PC-3 (cell line): ENCODE measurements around the gene LAMB4. TPM values are rescaled to one million over a fixed set of nuclear protein-coding genes. Genes with fewer than 3 reads are reported as not detected.

Source experiments
- ATAC-seq: fragments of 200-7000 bp; cut with Tn5 transposase; 2 replicates; pipeline ENCODE4 v1.9.1; 2020; ENCODE audit warnings: mild to moderate bottlenecking, moderate library complexity
- BruUV-seq: library from RNA; stranded (reverse); fragments of 400-500 nt; replicated peaks from 2 replicates; lab custom pipeline; 2021; lab: Mats Ljungman, UMichigan
- CTCF ChIA-PET: fragments of 300-600 bp; sonication (Branson Sonifier 250); formaldehyde crosslinking; loops from one replicate; lab custom pipeline; 2022; ENCODE audit warnings: antibody characterized with exemption; lab: Charles Lee
- POLR2A ChIA-PET: fragments of 300-600 bp; sonication (Branson Sonifier 250); formaldehyde crosslinking; loops from one replicate; lab custom pipeline; 2022; ENCODE audit warnings: antibody characterized with exemption; ENCODE audit not compliant: unreplicated experiment; lab: Charles Lee
- DNase-seq: peaks from one replicate; pipeline ENCODE4 v3.0.0-alpha.2; 2015
- H2AFZ ChIP-seq: fragments of 300-600 bp; sonication (generic); 2 replicates; pipeline ENCODE4 v1.6.0; 2016; ENCODE audit warnings: antibody characterized with exemption, low read length
- H3F3A ChIP-seq: fragments of 300-600 bp; sonication (generic); one replicate; pipeline ENCODE4 v1.6.0; 2017; ENCODE audit warnings: antibody characterized with exemption, low read length, control low read depth, mild to moderate bottlenecking; ENCODE audit not compliant: unreplicated experiment
- H3K27ac ChIP-seq: fragments of 300-600 bp; sonication (generic); 2 replicates; pipeline ENCODE4 v1.5.1; 2016; ENCODE audit warnings: mild to moderate bottlenecking, low read length
- H3K27me3 ChIP-seq: fragments of 300-600 bp; sonication (generic); 2 replicates; pipeline ENCODE4 v1.6.1; 2016; ENCODE audit warnings: low read length, mixed read lengths
- H3K36me3 ChIP-seq: fragments of 300-600 bp; sonication (generic); 2 replicates; pipeline ENCODE4 v1.6.1; 2016; ENCODE audit warnings: low read depth, mixed run types, low read length, mixed read lengths
- H3K4me1 ChIP-seq: fragments of 300-600 bp; sonication (generic); 2 replicates; pipeline ENCODE4 v1.5.1; 2016; ENCODE audit warnings: low read length; ENCODE audit not compliant: insufficient read depth
- H3K4me2 ChIP-seq: fragments of 300-600 bp; sonication (generic); 2 replicates; pipeline ENCODE4 v1.6.0; 2016; ENCODE audit warnings: low read length
- H3K4me3 ChIP-seq: fragments of 300-600 bp; sonication (generic); 2 replicates; pipeline ENCODE4 v1.5.1; 2016; ENCODE audit warnings: mild to moderate bottlenecking, low read length, mixed read lengths
- H3K79me2 ChIP-seq: fragments of 300-600 bp; sonication (generic); 2 replicates; pipeline ENCODE4 v1.6.1; 2017; ENCODE audit warnings: low read length, mixed read lengths
- H3K9ac ChIP-seq: fragments of 300-600 bp; sonication (generic); 2 replicates; pipeline ENCODE4 v1.6.0; 2016; ENCODE audit warnings: mild to moderate bottlenecking, low read length
- H3K9me2 ChIP-seq: fragments of 300-600 bp; sonication (generic); replicated peaks from 2 replicates; pipeline ENCODE4 v1.6.1; 2016; ENCODE audit warnings: mixed run types, low read length, mixed read lengths
- H3K9me3 ChIP-seq: fragments of 300-600 bp; sonication (generic); 2 replicates; pipeline ENCODE4 v1.6.1; 2016; ENCODE audit warnings: low read length, mixed read lengths
- H4K20me1 ChIP-seq: fragments of 300-600 bp; sonication (generic); 2 replicates; pipeline ENCODE4 v1.6.1; 2016; ENCODE audit warnings: low read length, mixed read lengths
- CTCF ChIP-seq: fragments of 300-600 bp; sonication (generic); conservative IDR thresholded peaks from 2 replicates; pipeline ENCODE4 v1.5.1; 2017; ENCODE audit warnings: antibody characterized with exemption, low read depth, mild to moderate bottlenecking, low read length
- EZH2 ChIP-seq: fragments of 300-600 bp; sonication (generic); IDR thresholded peaks from one replicate; pipeline ENCODE4 v1.6.1; 2017; ENCODE audit warnings: antibody characterized with exemption, mild to moderate bottlenecking, low read length; ENCODE audit not compliant: unreplicated experiment
- EZH2phosphoT487 ChIP-seq: fragments of 300-600 bp; sonication (generic); IDR thresholded peaks from 2 replicates; pipeline ENCODE4 v1.6.1; 2018; ENCODE audit warnings: mild to moderate bottlenecking, antibody characterized with exemption, low read length, borderline replicate concordance
- intact Hi-C: fragments of 100-400 bp; cut with micrococcal nuclease; formaldehyde crosslinking; loops from 2 replicates; pipeline ENCODE4 v1.9.0; 2023
- total RNA-seq: library from RNA; depleted of rRNA; stranded (reverse); fragments of >200 nt; gene quantifications from 2 replicates; pipeline ENCODE4 v1.2.3, GENCODE V29; 2014

The LAMB4 gene
- total RNA-seq, 1 experiment from 2014 or later: 0.04 TPM

DNA sequence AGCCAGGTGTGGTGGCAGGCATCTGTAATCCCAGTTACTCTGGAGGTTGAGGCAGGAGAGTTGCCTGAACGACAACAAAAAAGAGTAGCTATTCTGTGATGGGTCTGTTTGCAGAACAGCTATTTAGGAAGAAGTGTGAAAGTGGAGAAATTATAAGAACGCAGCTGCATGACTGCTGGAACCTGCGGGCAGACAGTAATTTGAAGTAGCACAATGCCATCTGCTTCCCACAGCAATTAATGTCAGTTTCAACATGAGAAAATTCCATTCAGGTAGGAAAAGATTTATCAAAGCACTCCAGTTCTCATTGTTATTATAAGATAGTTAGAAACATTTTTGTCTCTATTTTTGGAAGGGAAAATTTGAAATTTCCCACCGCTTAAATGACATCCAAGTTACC is 148.7 kb downstream of the LAMB4 start:
- no peaks in the 10 kb centered on the region for H4K20me1 ChIP-seq
- BruUV-seq: no TSS peak
- TF ChIP-seq CTCF: no peak
- no peak for TF ChIP-seq EZH2
- TF ChIP-seq EZH2phosphoT487: no peak

DNA sequence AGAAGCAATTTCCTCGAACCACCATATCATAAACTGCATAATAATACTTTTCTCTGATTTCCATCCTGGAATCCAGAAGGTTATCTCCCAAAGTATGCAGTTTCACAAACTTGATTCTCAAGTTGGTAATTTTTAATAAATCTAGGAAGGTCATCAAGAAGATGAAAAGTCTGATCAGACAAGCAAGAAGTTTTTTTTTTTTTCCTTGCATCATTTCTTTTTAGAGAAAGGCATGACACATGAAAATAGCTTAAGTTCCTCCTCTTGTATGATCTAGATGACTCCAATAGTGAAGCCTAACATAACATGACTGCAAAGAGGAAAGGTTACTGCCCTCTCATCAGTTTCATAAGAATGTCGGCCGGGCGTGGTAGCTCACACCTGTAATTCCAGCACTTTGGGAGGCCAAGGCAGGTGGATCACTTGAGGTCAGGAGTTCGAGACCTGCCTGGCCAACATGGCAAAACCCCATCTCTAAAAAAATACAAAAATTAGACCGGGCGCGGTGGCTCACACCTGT is 149.4 kb downstream of the LAMB4 start:
- H3K27me3 ChIP-seq: no peaks in the 10 kb centered on the region
- no peaks in the 10 kb centered on the region for H4K20me1 ChIP-seq
- H3K4me2 ChIP-seq: no peak overlapping the region
- ATAC-seq (no peak), DNase-seq (no peak)
- H3F3A ChIP-seq: no peaks in the 10 kb centered on the region
- no peaks in the 10 kb centered on the region for H3K79me2 ChIP-seq
- no peak overlapping the region for H2AFZ ChIP-seq
- H3K4me1 ChIP-seq: peaks cover 5% of the 10 kb centered on the region; the same call in 1 of the 2 replicates
- H3K4me3 ChIP-seq: no peak overlapping the region
- no peak for TF ChIP-seq EZH2phosphoT487
- TF ChIP-seq CTCF: no peak
- no peak for TF ChIP-seq EZH2
- H3K36me3 ChIP-seq: peaks cover 64% of the 10 kb centered on the region
- intact Hi-C loops: loop anchor here (5.0 kb wide), 1 partner anchor 117 kb away; no protein-coding TSS in a partner anchor
- CTCF ChIA-PET: interaction anchor here (0.7 kb wide), 1 partner anchor 31 kb away, joined by 6 read pairs; no protein-coding TSS in a partner anchor
- H3K27ac ChIP-seq: no peak overlapping the region
- H3K9ac ChIP-seq: no peak overlapping the region
- BruUV-seq: no TSS peak
- H3K9me2 ChIP-seq: no peaks in the 10 kb centered on the region
- POLR2A ChIA-PET: no interaction called here
- no peaks in the 10 kb centered on the region for H3K9me3 ChIP-seq

More for the DNA sequence above, 148.7 kb downstream of the LAMB4 start:
- no peak overlapping the region for H3K4me3 ChIP-seq
- H3K4me2 ChIP-seq: no peak overlapping the region
- no peak overlapping the region for H3K27ac ChIP-seq
- H2AFZ ChIP-seq: no peak overlapping the region
- POLR2A ChIA-PET: no interaction called here
- CTCF ChIA-PET: interaction anchor here (0.7 kb wide), 2 partner anchors 27 to 32 kb away, joined by 6 read pairs; no protein-coding TSS in a partner anchor
- ATAC-seq: no peak
- H3F3A ChIP-seq: no peaks in the 10 kb centered on the region
- H3K9me2 ChIP-seq: no peaks in the 10 kb centered on the region
- no peaks in the 10 kb centered on the region for H3K79me2 ChIP-seq
- H3K4me1 ChIP-seq: peaks cover 5% of the 10 kb centered on the region; the same call in 1 of the 2 replicates
- intact Hi-C loops: loop anchor here (5.0 kb wide), 1 partner anchor 116 kb away; no protein-coding TSS in a partner anchor
- no peaks in the 10 kb centered on the region for H3K27me3 ChIP-seq
- no peak overlapping the region for H3K9ac ChIP-seq
- H3K9me3 ChIP-seq: no peaks in the 10 kb centered on the region
- DNase-seq: no peak
- H3K36me3 ChIP-seq: peaks cover 67% of the 10 kb centered on the region

DNA sequence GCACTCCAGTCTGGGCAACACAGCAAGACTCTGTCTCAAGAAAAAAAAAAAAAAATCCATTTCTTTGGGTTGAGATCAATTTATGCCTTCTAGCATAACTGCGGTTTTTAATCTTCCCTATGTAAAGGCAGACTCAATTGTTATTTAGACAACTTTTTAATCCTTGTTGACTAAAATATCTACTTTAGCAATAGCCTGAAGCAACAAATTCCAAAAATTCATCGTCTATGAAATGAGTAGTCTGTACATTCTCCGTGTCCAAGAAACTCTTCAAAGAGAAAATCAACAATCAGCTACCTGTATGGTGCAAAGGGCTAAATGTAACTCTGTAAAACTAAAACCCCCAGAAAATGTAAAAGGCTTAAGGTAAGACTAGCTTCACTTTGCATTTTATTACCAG is 150.0 kb downstream of the LAMB4 start:
- no peak for ATAC-seq
- intact Hi-C loops: loop anchor here (5.0 kb wide), 1 partner anchor 117 kb away; no protein-coding TSS in a partner anchor
- Histone ChIP-seq H4K20me1 (no peaks in the 10 kb centered on the region), H2AFZ (no peak overlapping the region), H3K79me2 (no peaks in the 10 kb centered on the region), H3K27me3 (no peaks in the 10 kb centered on the region), H3K4me1 (peaks cover 5% of the 10 kb centered on the region; the same call in 1 of the 2 replicates), H3K4me3 (no peak overlapping the region), H3K9me3 (no peaks in the 10 kb centered on the region), H3K27ac (no peak overlapping the region), H3K36me3 (peaks cover 65% of the 10 kb centered on the region), H3K4me2 (no peak overlapping the region), H3K9ac (no peak overlapping the region), H3F3A (no peaks in the 10 kb centered on the region), H3K9me2 (no peaks in the 10 kb centered on the region)
- POLR2A ChIA-PET: no interaction called here
- no peak for DNase-seq
- no peak for TF ChIP-seq EZH2phosphoT487
- no peak for TF ChIP-seq EZH2
- TF ChIP-seq CTCF: no peak
- no TSS peak for BruUV-seq
- CTCF ChIA-PET: no interaction called here
